GM19372 (cell line): ENCODE measurements around the gene PRUNE2.

Experiments used
- ATAC-seq: cut with Tn5 transposase; IDR thresholded peaks from one replicate; pipeline ENCODE4 v1.9.1; 2021; ENCODE audit warnings: mild to moderate bottlenecking, low read depth, moderate library complexity; ENCODE audit not compliant: unreplicated experiment

PRUNE2 gene

DNA sequence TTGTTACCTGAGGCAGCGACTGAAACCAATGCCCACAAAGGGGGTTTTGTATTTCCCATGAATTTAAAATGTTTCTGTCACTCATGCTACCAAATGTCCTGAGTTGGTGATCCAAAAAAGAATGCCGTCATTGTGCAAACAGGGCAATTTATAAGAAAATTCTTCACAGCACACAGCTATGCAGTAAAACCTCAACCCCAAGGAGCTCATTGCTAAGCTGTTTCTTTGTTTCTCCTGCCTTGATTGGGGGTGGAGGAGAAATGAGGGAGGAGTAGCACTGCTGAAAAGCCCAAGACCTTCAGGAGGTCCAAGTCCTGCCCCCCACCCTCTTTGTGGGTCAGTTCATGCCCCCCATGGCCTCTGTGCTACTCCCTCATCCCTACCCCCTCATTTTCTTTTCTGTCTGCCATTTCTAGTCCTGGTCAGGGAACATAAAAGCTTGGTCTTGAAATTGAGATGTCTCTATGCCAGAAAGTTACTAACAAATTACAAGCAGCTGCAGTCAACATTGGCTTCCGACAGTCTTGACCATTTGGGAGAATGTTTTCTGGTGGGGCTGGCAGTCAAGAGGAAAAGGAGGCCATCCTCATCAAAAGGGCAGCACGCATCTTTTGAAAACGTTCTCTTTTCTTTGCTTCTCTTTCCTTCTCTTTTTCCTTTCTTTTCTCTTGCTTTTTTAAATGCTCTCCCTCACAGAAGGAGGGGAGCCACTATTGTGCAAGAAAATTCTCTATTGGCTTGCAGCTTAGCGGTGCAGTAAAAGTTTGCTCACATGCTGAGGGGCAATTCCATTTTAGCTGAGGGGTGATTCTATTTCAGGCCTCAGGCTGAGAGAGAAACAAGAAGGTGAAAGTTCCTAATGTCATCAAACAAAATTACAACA lies 313.6 kb downstream of the PRUNE2 start:
- no peak for ATAC-seq

DNA sequence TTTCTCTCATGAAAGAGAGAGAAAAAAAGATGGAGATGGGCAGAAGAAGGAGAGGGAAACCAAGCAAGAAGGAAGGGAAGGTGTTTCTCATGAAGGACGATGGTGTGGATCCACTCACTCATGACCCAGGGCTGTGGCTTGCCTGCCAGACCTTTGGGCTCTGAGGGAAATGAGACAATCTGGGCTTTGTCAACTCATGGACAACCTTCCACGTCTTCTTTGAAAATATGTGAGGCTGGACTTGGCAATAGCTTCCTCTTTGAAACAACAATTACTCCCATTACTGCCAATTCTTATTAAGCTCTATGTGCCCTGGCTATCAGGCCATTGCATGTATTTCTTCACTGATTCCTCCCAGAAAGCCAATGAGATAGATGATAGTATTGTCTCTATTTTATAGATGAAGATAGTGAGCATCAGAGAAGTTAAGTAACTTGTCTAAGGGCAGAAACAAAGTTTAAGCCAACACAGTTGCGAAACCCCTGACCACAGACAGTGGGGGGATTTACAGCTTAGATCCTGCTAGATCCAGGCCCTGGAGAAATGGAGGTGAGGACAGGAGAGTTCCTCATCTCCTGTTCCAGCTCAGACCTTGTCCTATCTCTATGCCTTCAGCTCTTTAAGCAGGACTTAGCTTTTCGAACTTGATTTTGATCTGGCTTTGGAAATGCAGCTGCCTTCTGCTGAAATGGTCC lies 314.5 kb downstream of the PRUNE2 start:
- ATAC-seq: no peak

DNA sequence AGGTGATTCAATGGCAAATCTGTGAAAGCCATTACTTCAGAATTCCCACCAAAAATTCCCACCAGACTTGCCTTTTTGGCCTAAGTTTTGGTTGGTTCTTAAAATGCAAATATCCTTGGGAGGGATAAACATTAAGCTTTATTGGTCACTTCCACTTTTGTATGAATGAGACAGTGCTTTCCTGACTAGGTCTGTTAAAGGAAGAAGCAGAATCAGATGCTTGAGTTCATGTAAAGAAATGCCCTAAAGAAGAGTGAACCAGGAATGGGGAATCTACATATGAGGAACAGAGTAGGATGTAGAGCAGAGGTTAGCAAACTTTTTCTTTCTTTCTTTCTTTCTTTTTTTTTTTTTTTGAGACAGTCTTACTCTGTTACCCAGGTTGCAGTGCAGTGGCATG lies 317.6 kb downstream of the PRUNE2 start:
- ATAC-seq: no peak

DNA sequence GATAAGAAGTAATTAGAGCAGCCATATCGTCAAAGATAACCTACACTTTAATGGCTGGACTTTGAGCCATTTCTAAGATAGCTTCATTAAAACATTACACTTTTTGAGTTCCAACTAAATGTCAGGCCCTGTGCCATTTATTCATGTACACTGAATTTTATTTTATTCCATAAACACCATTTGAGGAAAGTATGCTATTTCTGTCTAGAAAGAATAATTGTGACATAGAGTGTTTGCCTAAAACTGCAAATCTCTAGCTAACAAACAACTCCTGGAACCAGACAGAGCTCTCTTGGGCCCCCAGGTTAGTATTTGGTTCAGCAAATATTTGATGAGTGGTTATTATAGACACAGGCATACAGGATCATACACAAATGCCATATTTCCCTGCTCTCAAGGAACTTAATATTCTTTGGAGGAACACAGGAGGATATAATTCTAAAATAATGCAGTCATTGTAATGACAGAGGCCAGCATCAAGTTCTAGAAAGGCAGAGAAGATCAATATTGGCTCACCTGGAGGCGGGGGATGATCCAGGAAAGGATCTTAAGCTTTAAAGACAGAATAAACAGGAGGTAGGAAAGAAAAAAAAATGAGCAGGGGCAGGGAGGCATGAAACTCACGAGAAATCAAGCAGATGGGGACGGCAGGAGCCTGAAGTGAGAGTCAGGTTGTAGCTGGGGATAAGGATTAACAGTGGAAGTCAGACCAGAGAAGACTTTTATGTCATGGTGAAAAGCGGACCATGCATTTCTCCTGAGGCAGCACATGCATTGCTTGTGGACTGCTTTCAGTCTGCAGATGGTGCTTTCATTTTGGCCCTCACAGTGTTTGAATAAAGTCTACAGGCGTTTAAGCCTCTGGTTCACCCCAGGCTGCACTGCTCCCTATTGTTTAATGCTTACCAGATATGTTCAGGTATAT lies 319.3 kb downstream of the PRUNE2 start:
- no peak for ATAC-seq

DNA sequence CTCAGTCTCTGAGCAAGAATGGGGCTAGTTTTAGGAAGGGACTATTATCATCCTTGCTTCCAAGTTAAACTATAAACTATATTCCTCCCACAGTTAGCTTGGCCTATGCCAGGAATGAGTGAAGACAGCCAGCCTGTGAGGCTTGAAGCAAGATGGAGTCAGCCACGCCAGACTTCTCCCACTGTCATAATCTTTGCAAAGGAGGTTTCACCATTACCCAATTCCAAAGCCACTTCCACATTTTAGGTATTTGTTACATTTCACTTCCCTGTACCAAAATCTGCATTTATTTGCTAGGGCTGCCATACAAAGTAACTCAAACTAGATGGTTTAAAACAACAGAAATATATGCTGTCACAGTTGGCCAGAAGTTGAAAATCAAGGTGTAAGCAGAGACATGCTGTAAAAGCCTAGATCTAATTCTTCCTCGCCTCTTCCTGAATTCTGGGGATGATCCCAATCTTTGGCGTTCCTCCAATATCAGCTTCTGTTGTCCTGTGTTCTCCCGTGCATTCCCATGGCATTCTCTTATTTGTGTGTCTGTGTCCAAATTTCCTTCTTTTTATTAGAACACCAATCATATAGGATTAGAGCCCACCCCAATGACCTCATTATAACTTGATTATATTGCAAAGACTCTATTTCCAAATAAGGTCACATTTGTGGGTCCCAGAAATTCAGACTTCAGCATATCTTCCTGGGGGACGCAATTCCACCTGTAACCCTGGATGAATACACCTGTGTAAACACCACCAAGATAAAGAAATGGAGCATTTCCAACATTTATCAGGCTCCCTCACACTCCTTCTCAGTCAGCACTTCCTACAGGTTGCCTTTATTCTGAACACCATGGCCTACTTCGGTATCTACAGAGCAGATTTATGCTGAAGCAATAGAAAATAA lies 320.2 kb downstream of the PRUNE2 start:
- no peak for ATAC-seq

DNA sequence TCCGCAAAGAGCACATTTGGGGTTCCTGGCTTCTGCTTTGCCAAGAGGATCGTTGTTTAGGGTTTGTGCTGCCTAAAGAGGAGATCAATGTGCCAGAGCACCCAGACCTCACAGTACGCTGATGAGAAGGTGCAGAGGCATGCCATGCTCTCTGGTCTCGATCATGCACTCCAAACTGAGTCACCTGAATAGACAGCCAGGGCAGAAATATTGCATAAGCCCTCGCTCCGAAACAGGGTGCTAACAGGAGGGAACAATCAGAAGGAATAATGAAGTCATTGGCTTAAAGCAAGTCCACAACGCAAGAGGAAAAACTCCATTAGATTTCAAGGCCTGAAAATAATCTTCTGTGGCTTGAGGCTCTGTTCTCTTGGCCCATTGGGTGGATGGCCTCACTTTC lies 322.7 kb downstream of the PRUNE2 start:
- ATAC-seq: no peak

DNA sequence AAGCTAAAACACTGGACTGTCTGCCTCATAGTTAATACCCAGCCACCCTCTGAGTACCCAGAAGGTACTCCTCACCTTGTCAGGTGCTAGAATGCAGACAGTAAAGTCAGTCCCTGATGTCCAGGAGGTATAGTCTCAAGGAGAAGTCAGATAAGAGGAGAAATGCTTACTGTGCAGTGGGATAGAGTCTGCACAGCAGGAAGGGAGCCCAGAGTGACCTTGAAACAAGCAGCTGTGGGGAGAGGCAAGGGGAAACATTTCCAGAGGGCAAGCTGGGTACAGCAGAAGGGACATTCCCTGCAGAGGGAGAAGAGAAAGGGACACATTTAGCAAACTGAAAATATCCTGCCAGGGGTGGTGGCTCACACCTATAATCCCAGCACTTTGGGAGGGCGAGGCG lies 324.2 kb downstream of the PRUNE2 start:
- no peak for ATAC-seq

DNA sequence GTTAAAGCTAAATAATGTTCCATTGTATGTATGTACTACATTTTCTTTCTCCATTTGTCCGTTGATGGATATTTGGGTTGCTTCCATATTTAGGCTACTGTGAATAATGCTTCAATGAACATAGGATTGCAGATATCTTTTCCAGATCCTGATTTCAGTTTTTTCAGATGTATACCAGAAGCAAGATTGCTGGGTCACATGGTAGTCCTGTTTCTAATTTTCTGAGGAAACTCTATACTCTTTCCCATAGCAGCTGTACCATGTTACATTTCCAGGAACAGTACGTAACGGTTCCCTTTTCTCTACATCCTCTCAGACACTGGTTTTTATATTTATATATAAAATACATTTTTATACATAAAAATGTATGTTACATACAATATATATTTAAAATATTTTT lies 325.1 kb downstream of the PRUNE2 start:
- ATAC-seq: no peak

DNA sequence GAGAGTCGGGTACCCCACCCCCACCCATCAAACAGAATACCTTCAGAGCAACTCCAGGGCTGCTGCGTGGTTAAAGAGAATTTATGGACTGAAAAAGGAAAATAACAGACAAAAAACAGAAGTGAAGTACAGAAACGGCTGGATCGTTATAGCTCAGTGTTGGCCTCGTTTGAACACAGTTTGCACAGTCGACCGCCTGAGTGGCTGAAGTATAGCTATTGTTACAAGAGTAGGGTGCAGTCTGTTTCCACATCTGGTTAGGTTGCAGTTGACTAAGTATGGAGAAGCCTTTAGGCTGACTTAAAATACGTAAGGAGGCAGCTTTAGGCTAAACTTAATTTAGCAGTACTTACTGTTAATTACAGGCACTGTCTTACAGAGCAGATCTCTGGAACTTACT lies 325.7 kb downstream of the PRUNE2 start:
- no peak for ATAC-seq

DNA sequence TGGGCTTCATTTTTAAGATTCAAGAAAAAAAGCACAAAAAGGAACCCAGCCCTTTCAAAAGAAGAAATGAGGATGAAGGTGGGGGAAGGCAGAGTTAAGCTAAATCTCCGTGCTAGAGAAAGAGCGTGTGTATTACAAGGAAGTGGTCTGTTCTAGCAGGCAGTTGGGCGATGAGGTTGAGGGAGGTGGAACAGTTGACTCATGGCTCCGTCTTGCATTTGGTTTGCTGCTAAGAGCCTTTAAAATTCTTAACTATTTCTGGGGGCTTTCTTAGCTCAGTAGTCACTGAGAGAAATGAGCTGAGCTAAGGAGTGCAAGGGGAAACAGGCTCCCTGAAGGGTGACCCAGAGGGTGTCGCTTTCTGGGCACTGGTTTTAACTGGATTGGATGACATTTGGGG lies 329.6 kb downstream of the PRUNE2 start:
- peak; percentile 80 for ATAC-seq

DNA sequence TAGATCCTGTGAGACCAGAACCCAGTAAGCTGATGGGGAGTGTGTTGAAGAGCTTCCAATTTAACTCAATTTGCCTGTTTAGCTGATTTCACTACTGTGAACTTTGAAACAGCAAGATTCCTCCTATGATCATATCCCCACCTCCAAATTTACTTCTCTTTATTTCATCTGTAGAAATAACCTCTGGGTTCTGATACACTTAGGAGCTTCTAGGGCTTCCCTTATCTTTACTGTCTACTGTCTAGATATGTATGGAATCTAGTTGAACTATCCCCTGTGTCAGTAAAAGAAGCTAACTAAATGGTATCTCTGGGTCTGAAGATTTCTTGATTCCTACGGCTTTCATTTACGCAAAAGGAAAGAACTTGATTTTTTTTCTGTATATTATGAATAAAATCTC lies 330.2 kb downstream of the PRUNE2 start:
- ATAC-seq: no peak

DNA sequence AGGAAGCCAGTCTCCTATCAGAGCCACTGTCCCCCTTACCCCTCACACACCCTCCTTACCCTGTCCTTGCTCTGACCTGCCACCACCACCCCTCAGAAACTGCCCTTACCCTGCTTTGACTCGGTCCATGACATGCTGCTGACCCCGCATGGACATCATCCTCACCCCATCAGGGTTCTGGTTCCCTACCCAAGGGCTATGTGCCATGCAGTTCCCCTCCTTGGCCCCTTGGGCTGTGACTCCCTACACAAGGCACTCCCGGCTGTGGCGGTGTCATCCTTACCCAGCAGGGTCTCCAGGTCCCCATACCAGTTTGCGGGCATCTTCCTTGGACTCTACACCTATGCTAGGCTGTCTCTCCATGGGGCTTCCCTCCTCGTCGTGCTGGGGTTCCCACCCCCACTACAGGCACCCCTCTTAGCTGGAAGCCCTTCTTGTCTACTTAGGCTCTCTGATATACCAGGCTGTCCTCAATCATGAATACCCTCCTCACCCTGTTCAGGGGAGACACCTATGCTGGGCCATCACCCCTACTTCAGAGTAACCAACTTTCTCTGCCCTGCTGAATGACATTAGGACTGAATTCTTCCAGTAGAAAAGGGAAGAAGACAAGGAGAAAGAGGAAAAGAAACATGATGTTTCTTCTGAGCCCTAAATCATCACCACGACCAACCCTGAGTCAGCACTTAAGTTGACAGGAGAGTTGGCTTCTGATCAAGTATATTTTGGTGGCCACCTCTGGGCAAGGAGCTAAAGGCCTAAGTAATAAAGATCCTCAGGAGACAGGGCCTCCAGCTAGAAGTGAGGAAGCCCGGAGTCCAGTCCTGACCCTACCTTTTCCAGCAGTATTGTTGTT lies 331.8 kb downstream of the PRUNE2 start:
- ATAC-seq: no peak

DNA sequence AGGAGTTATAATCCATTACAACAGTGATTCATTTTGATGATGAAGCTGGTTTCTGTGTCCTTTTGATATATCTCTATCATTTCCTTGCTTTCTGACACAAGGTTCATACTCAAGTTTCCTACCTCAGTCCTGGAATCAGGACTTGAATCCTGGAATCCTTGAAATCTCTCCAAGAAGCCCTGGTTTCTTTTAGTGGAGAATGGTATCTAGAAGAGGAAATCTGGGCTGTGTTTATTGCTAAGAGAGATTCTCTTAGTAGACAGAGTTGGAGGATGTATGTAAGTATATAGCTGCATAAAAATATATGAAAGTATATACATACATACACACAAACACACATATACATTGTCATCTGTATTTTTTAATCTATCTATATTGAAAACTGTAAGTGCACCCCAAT lies 332.5 kb downstream of the PRUNE2 start:
- ATAC-seq: no peak

DNA sequence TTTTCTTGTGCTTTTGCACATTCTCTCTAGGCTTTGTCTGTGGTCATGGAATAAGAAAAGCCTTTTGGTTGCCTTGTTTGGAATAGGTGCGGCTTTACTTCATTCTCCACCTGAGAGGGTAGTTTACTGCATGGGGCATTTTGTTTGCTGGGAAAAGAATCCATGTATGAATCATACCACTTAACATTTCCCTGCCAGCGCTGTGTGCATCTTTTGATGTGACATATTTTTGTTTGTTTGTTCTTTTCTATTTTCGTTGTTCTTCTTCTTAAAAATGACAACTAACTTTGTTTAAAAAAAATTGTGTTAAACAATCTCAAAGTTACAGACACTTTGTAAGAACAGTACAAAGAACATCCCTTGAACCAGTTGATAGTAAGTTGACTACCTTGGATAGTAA lies 333.8 kb downstream of the PRUNE2 start:
- no peak for ATAC-seq

DNA sequence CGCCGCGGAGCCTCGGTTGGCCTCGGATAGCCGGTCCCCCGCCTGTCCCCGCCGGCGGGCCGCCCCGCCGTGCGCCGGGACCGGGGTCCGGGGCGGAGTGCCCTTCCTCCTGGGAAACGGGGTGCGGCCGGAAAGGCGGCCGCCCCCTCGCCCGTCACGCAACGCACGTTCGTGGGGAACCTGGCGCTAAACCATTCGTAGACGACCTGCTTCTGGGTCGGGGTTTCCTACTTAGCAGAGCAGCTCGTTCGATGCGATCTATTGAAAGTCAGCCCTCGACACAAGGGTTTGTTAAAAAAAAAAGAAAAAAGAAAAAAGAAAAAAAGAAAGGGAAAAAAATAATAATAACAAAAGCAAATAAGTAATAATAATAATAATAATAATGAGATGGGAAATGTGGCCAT lies 334.2 kb downstream of the PRUNE2 start:
- no peak for ATAC-seq

DNA sequence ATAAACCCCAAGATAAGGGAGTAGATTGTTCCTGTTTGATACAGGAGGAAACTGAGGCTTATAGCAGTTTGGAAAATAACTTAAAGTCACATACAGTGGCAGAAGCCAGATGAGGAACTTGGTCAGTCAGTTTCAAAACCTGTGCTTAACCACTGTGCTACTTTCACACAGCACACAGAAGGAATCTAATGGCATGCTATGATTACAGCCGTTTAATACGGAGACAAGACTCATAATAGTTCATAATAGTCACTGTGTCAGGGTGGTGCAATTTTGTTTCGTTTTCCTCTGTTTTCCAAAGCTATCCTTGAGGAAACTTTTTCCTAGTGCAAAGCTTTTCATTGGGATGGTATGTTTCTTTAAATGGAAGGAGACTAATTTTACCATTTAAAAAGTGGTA lies 334.6 kb downstream of the PRUNE2 start:
- peak; percentile 92 for ATAC-seq

DNA sequence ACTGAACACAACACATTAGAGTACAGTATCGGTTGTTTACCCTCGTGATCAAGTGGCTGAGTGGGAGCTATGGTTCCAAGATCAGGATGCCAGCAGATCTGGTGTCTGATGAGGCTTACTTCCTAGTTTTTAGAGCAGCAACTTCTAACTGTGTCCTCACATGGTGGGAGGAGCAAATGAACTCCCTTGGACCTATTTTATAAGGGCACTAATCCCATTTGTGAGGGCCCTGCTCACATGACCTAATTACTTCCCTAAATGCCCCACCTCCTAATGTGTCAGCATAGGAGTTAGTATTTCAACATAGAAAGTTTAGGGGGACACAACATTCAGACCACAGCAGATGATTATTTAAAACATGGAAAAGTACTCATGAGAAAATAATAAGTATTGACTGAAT lies 335.1 kb downstream of the PRUNE2 start:
- no peak for ATAC-seq

DNA sequence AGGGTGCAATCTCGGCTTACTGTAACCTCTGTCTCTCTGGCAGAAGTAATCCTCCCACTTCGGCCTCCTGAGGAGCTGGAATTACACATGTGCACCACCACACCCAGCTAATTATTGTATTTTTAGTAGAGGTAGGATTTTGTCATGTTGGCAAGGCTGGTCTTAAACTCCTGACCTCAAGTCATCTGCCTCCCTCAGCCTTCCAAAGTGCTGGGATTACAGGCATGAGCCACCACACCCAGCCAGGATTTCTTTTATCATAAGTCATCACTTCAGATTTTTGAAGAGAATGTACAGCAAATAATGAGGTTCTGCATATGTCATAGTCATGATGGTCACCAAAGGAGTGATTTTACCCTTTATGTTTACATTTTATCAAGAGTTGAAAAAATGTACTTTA lies 338.8 kb downstream of the PRUNE2 start:
- no peak for ATAC-seq

DNA sequence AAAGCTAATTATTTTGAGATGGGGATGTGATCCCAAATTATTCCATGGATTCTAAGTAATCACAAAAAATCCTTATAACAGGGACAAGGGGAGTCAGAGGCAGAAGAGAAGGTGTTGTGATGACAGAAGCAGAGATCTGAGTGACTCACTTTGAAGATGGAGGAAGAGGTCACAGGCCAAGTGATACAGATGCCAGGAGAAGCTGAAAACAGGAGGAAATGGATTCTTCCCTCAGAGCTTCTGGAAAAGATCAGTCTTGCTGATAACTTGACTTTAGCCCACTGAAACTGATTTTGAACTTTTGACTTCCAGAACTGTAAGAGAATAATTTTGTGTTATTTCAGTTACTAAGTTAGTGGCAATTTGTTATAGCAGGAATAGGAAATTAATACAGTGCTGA lies 341.6 kb downstream of the PRUNE2 start:
- ATAC-seq: no peak
